OCI-LY1 (cell line): ENCODE results near the gene FOXJ3.

Source experiments
- H2AFZ ChIP-seq: fragments of 200-600 bp; sonication (generic), shearing (Covaris generic); 2 replicates; pipeline ENCODE4 v1.6.0; 2014; ENCODE audit warnings: antibody characterized with exemption, mild to moderate bottlenecking, low read length
- H3F3A ChIP-seq: fragments of 200-600 bp; sonication (generic), shearing (Covaris generic); 2 replicates; pipeline ENCODE4 v1.6.0; 2014; ENCODE audit warnings: mild to moderate bottlenecking, antibody characterized with exemption, low read length, moderate library complexity; ENCODE audit not compliant: insufficient read depth
- H3K27ac ChIP-seq: fragments of 200-600 bp; sonication (generic); 2 replicates; pipeline ENCODE4 v1.5.1; 2014; ENCODE audit warnings: low read length, mixed run types, mild to moderate bottlenecking, low read depth; ENCODE audit not compliant: poor library complexity, severe bottlenecking
- H3K27me3 ChIP-seq: fragments of 200-600 bp; sonication (generic); 2 replicates; pipeline ENCODE4 v1.6.0; 2014; ENCODE audit warnings: antibody characterized with exemption, mild to moderate bottlenecking, low read length, moderate library complexity; ENCODE audit not compliant: insufficient read depth
- H3K36me3 ChIP-seq: fragments of 200-600 bp; sonication (generic); 2 replicates; pipeline ENCODE4 v1.6.1; 2014; ENCODE audit warnings: mild to moderate bottlenecking, antibody characterized with exemption, low read length, moderate library complexity, mixed read lengths; ENCODE audit not compliant: insufficient read depth
- H3K4me1 ChIP-seq: fragments of 200-600 bp; sonication (generic); 2 replicates; pipeline ENCODE4 v1.5.1; 2014; ENCODE audit warnings: mild to moderate bottlenecking, low read length, moderate library complexity; ENCODE audit not compliant: insufficient read depth, severe bottlenecking
- H3K4me2 ChIP-seq: fragments of 200-600 bp; sonication (generic), shearing (Covaris generic); 2 replicates; pipeline ENCODE4 v1.6.1; 2014; ENCODE audit warnings: low read length
- H3K4me3 ChIP-seq: fragments of 200-600 bp; sonication (generic); 2 replicates; pipeline ENCODE4 v1.5.1; 2014; ENCODE audit warnings: low read length, low read depth, mild to moderate bottlenecking, mixed read lengths; ENCODE audit not compliant: poor library complexity, severe bottlenecking
- H3K79me2 ChIP-seq: fragments of 200-600 bp; shearing (Covaris generic); 2 replicates; pipeline ENCODE4 v1.6.1; 2016; ENCODE audit warnings: mixed run types, low read length, mixed read lengths; ENCODE audit not compliant: insufficient read depth
- H3K9ac ChIP-seq: fragments of 200-600 bp; sonication (generic), shearing (Covaris generic); 2 replicates; pipeline ENCODE4 v1.6.1; 2014; ENCODE audit warnings: mild to moderate bottlenecking, low read length, mixed read lengths
- H3K9me2 ChIP-seq: fragments of 200-600 bp; sonication (generic), shearing (Covaris generic); 2 replicates; pipeline ENCODE4 v1.6.1; 2014; ENCODE audit warnings: low read depth, mild to moderate bottlenecking, low read length, mixed read lengths
- H3K9me3 ChIP-seq: fragments of 200-600 bp; shearing (Covaris generic); 2 replicates; pipeline ENCODE4 v1.6.1; 2014; ENCODE audit warnings: low read length, mixed read lengths
- H4K20me1 ChIP-seq: fragments of 200-600 bp; sonication (generic), shearing (Covaris generic); 2 replicates; pipeline ENCODE4 v1.6.0; 2016; ENCODE audit warnings: mild to moderate bottlenecking, low read length; ENCODE audit not compliant: insufficient read depth
- CTCF ChIP-seq: fragments of 200-600 bp; sonication (generic), shearing (Covaris generic); IDR thresholded peaks from 2 replicates; pipeline ENCODE4 v1.5.1; 2017; ENCODE audit warnings: mild to moderate bottlenecking, antibody characterized with exemption, low read length, moderate library complexity, mixed read lengths
- EZH2 ChIP-seq: fragments of 200-600 bp; sonication (generic), shearing (Covaris generic); IDR thresholded peaks from 2 replicates; pipeline ENCODE4 v1.8.0; 2017; ENCODE audit warnings: borderline replicate concordance, mixed run types, mild to moderate bottlenecking, antibody characterized with exemption, low read length, moderate library complexity, mixed read lengths

The FOXJ3 gene

GRCh38 chr1:42328916-42329496 is 6.0 kb downstream of the FOXJ3 start:
- H3K36me3 ChIP-seq = peaks cover 5% of the 10 kb centered on the region; the same call in 1 of the 2 replicates
- no peak overlapping the region for H3K4me2 ChIP-seq
- H3K9me3 ChIP-seq = no peaks in the 10 kb centered on the region
- peaks cover 99% of the 10 kb centered on the region for H3K79me2 ChIP-seq
- H3K27ac ChIP-seq = no peak overlapping the region
- H3K9me2 ChIP-seq = no peaks in the 10 kb centered on the region
- no peaks in the 10 kb centered on the region for H3F3A ChIP-seq
- H3K4me3 ChIP-seq = no peak overlapping the region
- TF ChIP-seq EZH2 = no peak
- no peak for TF ChIP-seq CTCF
- H2AFZ ChIP-seq = no peak overlapping the region
- H3K4me1 ChIP-seq = peaks cover 21% of the 10 kb centered on the region
- no peak overlapping the region for H3K9ac ChIP-seq
- H3K27me3 ChIP-seq = no peaks in the 10 kb centered on the region
- H4K20me1 ChIP-seq = peaks cover 3% of the 10 kb centered on the region; the same call in 1 of the 2 replicates

GRCh38 chr1:42328047-42328625 is 6.9 kb downstream of the FOXJ3 start:
- H3K4me3 ChIP-seq = no peak overlapping the region
- no peaks in the 10 kb centered on the region for H3K9me3 ChIP-seq
- no peak overlapping the region for H3K27ac ChIP-seq
- H3K4me2 ChIP-seq = no peak overlapping the region
- H3K4me1 ChIP-seq = peaks cover 13% of the 10 kb centered on the region
- no peaks in the 10 kb centered on the region for H3K27me3 ChIP-seq
- H3K9ac ChIP-seq = no peak overlapping the region
- H3K36me3 ChIP-seq = peaks cover 5% of the 10 kb centered on the region
- H3K79me2 ChIP-seq = peaks cover 97% of the 10 kb centered on the region
- H2AFZ ChIP-seq = no peak overlapping the region
- H3F3A ChIP-seq = no peaks in the 10 kb centered on the region
- H3K9me2 ChIP-seq = no peaks in the 10 kb centered on the region
- TF ChIP-seq EZH2 (no peak), CTCF (no peak)
- H4K20me1 ChIP-seq = peaks cover 3% of the 10 kb centered on the region; the same call in 1 of the 2 replicates

DNA sequence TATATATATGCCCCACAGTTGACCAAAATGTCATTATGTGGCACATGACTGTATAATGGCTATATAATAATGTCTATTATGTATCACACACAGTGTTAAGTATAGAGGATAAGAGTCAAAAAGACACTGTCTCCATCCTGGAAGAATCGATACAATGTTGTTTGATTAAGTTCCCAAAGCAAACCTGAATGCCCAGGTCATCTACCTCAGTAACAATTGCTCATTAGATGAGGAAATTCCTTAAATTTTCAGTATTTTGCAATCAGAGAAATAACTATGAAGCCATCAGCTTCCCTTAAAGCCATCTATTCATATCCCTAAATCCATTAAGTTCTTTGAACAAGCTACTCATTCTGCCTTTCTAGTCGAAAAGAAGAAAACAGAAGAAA is 10.0 kb downstream of the FOXJ3 start:
- Histone ChIP-seq H3K9me3 (no peaks in the 10 kb centered on the region), H3K27ac (no peak overlapping the region), H3K4me2 (no peak overlapping the region), H3K27me3 (no peaks in the 10 kb centered on the region), H3K4me3 (no peak overlapping the region), H4K20me1 (peaks cover 3% of the 10 kb centered on the region; the same call in 1 of the 2 replicates), H2AFZ (no peak overlapping the region), H3F3A (no peaks in the 10 kb centered on the region), H3K9ac (no peak overlapping the region), H3K9me2 (no peaks in the 10 kb centered on the region), H3K79me2 (peaks cover 97% of the 10 kb centered on the region), H3K4me1 (peaks cover 8% of the 10 kb centered on the region), H3K36me3 (no peaks in the 10 kb centered on the region; the same call in 1 of the 2 replicates)
- TF ChIP-seq EZH2 = no peak
- TF ChIP-seq CTCF = no peak
